NCI-H2107 treated with DMSO at 0.1 percent for 48 hours (cell line): ENCODE results near the gene MLPH.

Source experiments
- DNase-seq: peaks from one replicate; lab custom pipeline; 2025; ENCODE audit not compliant: unreplicated experiment; lab: John Stamatoyannopoulos, UW

MLPH gene

GRCh38 chr2:237540223-237540775 lies 53.2 kb downstream of the MLPH start:
- DNase-seq: no peak

DNA sequence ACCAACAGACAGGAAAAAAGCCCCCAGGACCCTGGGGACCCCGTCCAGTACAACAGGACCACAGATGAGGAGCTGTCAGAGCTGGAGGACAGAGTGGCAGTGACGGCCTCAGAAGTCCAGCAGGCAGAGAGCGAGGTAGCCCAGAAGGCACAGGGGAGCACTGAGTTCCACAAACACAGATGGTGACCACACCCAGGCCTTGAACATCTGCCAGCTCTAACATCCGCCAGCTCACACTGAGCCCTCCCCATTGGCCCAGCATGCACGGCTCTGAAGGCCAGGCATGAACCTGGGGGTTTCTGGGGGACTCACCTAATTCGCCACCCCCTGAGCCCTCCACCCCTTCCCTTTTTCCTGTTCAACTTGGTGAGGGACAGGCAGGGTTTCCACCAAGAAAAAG lies 53.8 kb downstream of the MLPH start:
- no peak for DNase-seq

- no peak for DNase-seq
These were observed 54.2 kb downstream of the MLPH start for GRCh38 chr2:237541243-237541642.

DNA sequence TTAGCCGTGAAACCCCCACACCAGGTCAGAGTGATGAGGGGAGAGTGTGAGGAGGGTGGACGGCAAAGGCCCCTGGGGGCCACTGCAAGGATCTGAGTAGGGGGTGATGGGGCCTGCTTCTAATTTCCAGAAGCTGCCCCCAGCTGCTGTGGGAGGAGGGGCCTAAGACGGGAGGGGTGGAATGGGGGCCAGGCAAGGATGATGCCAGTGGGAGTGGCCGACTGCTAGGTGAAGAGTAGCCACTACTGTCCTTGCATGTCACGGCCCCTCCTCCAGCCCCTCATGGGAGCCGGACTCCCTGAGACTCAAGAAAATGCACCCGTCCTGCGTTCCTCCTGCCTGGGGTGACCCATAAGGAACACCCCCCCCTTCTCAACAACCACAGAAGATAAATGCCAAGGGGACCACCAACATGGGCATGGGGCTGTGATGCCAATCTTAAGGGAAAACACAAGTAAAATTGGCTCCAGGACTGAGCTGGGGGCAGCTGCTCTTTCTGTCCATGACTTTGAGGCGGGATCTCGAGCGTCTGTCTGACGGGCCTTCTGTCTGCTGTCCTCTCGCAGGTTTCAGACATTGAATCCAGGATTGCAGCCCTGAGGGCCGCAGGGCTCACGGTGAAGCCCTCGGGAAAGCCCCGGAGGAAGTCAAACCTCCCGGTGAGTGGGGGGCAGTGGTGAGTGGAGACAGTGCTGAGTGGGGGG lies 55.1 kb downstream of the MLPH start:
- no peak for DNase-seq

DNA sequence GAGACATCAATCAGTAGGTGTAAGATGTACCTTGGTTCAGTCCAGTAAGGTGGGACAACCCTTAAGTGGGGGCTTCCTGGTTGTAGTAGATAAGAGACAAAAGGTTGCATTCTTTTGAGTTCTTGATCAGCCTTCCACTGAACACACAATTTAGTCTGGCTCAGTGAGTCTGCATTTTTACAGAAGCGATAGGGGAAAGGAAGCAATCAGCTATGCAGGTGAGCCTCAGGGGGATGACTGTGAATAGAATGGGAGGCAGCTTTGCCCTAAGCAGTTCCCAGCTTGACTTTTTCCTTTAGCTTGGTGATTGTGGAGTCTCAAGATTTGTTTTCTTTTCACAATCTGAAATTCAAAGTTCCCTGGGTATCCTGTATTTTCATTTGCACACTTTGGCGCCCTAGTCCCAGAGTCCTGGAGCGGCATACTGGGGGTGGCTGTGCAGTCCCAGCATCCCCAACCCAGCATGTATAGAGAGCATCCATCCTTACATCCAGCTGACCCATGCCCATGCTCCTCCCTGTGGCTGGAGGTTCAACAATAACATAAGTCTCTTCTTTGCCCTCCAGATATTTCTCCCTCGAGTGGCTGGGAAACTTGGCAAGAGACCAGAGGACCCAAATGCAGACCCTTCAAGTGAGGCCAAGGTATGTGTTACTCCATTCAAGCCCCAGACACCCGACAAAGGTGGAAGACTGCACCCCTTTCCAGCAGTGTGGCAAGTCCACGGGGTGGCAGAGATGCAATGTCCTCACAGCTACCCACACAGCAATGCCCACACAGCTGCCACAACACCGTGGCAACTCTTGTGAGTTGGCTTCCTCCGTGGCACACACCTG lies 59.2 kb downstream of the MLPH start:
- no peak for DNase-seq

GRCh38 chr2:237546876-237547395 lies 59.9 kb downstream of the MLPH start:
- DNase-seq: no peak

- DNase-seq: no peak
These were observed 60.9 kb downstream of the MLPH start for GRCh38 chr2:237547841-237548416.

- no peak for DNase-seq
These were observed 62.2 kb downstream of the MLPH start for GRCh38 chr2:237549216-237549615.

GRCh38 chr2:237549643-237550415 lies 62.8 kb downstream of the MLPH start:
- no peak for DNase-seq

GRCh38 chr2:237551071-237551574 lies 64.1 kb downstream of the MLPH start:
- no peak for DNase-seq

- no peak for DNase-seq
These were observed 65.9 kb downstream of the MLPH start for GRCh38 chr2:237552908-237553307.

GRCh38 chr2:237553948-237554347 lies 66.9 kb downstream of the MLPH start:
- no peak for DNase-seq

DNA sequence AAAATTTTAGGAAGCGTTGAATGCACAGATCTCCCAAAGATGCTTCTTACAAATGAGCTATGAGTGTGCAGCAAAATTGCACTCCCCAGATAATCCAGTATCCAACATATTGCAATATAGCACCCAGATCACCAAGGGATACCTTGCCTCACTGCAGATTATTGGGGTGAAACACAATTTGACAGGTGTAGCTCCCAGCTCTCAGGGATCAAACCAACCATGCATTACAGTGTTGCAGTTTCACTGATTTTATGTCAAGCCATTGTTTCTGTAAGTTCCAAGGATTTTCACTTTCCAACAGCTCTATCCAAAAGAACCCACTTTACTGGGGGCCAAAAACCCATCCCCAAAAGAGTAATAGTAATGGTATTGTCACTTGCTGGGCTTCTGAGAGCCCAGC lies 68.5 kb downstream of the MLPH start:
- no peak for DNase-seq

GRCh38 chr2:237556773-237557632 lies 70.0 kb downstream of the MLPH start:
- DNase-seq: no peak

- no peak for DNase-seq
These were observed 70.6 kb downstream of the MLPH start for GRCh38 chr2:237557633-237558015.

DNA sequence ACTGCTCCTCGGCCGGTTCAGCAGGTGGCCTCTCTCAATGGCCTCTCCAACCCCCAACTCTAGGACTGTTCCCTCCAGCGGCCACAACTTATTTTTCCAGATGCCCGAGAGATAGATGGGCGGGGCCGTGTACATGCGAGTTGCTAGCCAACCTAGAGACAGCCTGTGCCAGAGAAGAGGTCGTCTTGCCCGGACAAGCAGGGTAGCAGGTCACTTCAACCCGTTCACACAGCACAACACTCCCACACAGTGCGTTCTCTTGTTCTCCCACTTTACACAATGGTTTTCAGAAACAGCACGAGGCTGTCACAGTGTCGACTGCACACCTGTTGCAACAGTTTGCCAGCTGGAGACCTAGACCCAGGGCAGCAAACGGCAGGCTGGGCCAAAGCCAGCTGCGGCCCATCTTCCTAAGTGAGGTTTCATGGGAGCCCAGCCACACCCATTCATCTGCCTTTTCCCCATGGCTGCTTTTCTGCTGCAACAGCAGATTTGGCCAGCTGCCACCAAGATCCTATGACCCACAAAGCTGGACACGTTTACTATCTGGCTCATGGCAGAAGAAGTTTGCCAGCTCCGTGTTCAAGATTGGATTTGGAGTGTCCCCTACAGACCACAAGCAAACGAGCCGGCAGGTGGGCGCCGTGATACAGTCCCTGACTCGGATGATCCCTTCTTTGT lies 72.0 kb downstream of the MLPH start:
- DNase-seq: peak; percentile 41

DNA sequence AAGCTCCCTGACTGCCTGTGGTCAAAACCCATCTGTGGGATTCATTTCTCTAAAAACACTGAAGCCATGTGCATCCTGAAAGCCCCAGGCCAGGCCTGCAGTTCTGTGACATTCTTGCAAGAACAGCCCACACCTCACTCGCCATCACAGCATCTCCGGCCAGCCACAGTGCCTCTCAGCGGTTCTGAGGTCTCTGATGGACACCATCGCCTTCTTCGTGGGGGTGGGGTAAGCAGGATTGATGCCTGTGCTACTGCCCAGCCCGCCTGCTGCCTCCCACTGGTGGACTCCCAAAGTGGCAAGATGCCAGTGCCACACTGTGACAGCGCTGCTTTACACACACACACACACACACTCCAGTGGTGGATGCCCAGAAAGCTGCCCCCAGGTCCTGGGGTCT lies 74.2 kb downstream of the MLPH start:
- DNase-seq: no peak

DNA sequence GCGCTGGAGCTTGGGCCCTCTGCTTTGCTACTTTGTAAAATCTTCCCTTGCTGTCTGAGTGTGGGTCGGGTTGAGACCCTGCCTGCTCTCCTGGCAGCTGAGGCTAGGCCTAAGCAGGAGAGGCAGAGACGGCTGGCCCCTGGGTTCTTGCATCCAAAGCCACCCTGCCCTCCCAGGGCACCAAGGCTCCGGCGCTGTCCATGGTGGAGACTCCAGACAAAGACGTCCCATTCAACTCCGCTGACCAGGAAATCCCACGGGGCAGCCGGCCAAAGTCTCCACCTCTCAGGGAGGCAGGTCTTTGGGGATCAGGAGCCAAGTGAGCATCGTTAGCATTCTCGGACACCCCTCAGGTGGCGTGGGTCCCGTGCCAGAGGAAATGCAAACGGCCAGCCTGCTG lies 76.8 kb downstream of the MLPH start:
- DNase-seq: no peak

DNA sequence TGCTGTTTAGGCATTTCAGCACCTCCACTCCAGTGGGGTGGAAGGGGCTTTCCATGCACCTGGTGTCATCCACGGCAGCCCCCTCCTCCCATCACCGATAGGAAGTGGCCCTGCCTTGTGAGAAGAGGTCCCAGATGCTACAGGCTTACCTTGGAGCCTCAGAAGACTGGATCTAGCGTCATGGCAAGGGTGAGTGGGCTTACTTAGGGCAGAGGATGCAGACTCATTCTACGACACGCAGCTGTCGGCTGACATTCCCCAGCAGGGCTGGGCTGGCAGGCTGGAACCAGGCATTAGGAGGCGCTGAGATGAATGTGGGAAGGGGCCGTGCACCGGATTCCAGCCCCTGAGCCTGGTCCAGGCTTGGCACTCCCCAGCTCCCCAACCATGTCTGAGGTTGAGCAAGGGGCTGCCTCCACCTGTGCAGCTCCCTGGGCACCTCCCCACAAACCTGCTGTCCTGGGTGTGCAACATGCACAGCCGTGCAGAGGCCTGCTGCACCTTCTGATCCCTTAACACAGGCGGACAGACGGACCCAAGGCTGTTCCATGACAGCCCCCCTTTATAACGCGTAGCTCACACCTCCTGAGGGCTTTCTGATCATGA lies 77.6 kb downstream of the MLPH start:
- no peak for DNase-seq
